VCaP (cell line): ENCODE measurements around the gene ITGAV.

Experiments
- H3K27ac ChIP-seq: fragments of 450-650 bp; 2 replicates; pipeline ENCODE4 v1.5.1; 2017
- TF ChIP-seq, protein P1 (sequence below): fragments of 450-650 bp; conservative IDR thresholded peaks from 2 replicates; pipeline ENCODE4 v1.5.1; 2017; ENCODE audit warnings: mild to moderate bottlenecking, moderate library complexity

ITGAV gene

DNA sequence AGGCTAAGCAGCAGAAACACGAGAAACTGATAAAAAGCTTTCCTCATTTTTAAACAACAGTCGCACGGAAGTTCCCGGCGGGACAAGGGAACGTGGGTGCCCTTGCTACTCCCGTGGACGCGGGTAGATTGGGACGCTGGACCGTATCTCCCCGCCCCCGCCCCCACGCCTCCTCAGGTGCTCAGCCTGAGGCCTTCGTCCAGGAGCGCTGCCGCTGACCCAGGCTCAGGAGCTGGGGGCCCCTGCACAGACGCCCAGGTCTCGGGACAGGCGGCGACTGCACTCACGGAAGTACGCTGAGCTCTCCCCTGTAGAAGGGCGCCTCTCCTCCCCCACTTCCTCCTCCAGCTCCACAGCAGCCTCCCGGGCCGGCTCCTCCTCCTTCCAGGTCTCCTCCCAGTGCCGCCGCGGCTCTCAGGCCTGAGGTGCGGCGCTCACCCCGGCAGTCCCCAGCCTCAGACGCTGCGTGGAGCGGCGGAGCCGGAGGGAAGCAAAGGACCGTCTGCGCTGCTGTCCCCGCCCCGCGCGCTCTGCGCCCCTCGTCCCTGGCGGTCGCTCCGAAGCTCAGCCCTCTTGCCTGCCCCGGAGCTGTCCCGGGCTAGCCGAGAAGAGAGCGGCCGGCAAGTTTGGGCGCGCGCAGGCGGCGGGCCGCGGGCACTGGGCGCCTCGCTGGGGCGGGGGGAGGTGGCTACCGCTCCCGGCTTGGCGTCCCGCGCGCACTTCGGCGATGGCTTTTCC is at the start of gene ITGAV:
ITGAV (plus strand) TSS at position 445 of the 738 bp plus-strand sequence; CDS start at position 728, 283 bp downstream.
- TF ChIP-seq, protein P1, sequence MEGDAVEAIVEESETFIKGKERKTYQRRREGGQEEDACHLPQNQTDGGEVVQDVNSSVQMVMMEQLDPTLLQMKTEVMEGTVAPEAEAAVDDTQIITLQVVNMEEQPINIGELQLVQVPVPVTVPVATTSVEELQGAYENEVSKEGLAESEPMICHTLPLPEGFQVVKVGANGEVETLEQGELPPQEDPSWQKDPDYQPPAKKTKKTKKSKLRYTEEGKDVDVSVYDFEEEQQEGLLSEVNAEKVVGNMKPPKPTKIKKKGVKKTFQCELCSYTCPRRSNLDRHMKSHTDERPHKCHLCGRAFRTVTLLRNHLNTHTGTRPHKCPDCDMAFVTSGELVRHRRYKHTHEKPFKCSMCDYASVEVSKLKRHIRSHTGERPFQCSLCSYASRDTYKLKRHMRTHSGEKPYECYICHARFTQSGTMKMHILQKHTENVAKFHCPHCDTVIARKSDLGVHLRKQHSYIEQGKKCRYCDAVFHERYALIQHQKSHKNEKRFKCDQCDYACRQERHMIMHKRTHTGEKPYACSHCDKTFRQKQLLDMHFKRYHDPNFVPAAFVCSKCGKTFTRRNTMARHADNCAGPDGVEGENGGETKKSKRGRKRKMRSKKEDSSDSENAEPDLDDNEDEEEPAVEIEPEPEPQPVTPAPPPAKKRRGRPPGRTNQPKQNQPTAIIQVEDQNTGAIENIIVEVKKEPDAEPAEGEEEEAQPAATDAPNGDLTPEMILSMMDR = no peak
- H3K27ac ChIP-seq = peak within 1 kb of the TSS; percentile 91

- TF ChIP-seq, protein P1 = no peak
- no peak overlapping the region for H3K27ac ChIP-seq
Observed at GRCh38 chr2:186540941-186541340, 48.9 kb upstream of the ITGAV start.

DNA sequence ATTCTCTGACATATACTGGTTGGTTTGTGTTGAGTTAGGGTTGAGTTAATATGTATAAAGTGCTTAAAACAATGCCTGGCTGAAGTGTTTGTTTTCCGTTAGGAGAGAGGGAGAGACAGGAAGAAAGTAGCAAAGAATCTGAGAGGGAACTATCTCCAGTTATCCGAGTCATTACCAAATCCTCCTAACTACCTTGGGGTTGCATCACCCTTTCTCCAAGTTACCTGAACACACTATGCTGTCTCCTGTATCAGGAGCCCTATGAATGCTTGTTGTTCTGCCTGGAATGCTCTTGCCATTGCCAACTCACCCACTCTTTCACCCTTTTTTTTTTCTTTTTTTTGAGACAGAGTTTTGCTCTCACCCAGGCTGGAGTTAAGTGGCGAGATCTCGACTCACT is 47.9 kb upstream of the ITGAV start:
- H3K27ac ChIP-seq = no peak overlapping the region
- TF ChIP-seq, protein P1 = no peak

DNA sequence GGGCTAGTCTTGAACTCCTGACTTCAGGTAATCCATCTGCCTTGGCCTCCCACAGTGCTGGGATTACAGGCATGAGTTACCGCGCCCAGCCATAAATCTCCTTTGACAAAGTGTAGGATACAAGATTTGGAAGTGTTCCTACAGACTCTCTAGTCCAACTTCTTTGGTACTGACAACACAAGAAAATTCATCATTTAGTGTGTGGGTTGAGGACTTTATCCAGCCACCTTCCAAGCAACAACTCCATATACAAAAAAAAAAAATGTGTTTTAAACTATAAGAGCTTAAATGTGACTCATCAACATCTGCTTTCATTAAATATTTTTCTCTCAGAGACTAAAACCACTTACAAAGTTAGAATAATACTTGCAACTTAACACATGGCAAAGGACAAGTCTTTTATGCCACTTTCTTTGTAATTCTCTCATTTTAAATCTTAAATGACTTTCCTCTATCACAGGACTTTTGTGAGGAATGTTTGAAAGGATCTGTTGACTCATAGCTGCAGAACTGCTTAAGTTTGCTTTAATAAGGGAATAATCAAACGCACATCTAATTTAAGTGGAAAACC is 46.2 kb upstream of the ITGAV start:
- H3K27ac ChIP-seq = peak overlapping the region; percentile 39
- TF ChIP-seq, protein P1 = no peak

GRCh38 chr2:186544255-186544675 is 45.6 kb upstream of the ITGAV start:
- TF ChIP-seq, protein P1 = no peak
- peak overlapping the region; percentile 39 for H3K27ac ChIP-seq

DNA sequence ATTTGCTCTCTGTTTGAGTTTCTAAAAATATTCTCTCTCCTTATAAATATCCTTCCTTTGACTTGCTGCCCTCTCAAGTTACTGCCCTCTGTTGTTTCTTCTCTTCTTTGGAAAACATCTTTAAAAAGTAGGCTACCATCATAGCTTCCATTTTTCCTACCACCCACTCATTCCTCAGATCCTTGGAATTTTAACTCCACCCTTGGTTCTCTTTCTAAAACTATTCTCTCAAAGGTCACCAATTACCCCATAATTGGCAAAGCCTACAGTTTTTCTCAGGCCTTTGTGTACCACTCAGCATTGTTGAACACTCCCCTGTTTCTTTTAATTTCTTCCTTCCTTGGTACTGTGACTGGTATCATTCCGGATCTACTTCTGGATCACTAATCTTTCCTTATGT is 43.0 kb upstream of the ITGAV start:
- no peak overlapping the region for H3K27ac ChIP-seq
- TF ChIP-seq, protein P1 = no peak

DNA sequence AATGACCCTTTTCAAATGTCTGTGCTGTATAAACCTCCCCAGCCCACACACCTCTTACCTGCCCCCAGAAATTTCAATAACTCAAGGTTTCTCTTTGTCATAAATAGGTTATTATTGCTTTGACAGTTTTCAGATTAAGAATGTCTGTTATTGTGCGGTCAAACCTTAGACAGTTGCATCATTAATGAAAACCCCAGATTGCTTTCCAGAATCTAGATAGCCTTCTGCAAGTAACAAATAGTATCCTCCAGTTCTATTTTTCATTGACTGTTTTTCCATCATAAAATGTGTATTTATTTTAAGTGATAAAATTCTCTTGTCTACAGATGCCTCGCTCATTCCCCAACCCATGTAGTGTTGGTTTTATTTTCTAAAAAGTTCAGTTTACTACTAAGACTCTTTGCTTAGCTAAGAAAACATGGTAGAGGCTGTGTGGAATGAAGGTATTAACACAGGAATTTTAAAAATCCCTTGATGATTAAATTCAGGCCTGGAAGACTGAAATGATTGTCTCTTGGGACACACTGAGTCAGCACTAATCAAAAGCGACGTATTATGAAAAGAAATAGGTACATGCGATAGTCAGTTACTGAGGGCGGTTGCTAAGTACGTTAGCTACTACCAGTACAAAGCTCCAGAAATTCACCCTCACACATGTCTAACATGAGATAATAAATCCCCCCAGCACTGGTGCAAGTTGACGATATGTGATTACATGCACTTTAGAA is 38.4 kb upstream of the ITGAV start:
- no peak overlapping the region for H3K27ac ChIP-seq
- TF ChIP-seq, protein P1 = no peak
